ENCODE measurements around the gene EIF3F. TPM values are rescaled to one million over a fixed set of nuclear protein-coding genes. Genes with fewer than 3 reads are reported as not detected.

The EIF3F gene
- total RNA-seq, 2 experiments from 2014 or later: 303 to 309 TPM

- ATAC-seq (no peak), DNase-seq (no peak)
- Mint-ChIP-seq H3K4me1 (ENCODE audit: low read depth) (peaks cover 2% of the 10 kb centered on the region), H3K27me3 (peaks cover 18% of the 10 kb centered on the region), H3K4me3 (no peak overlapping the region), H3K27ac (no peak overlapping the region), H3K9me3 (no peaks in the 10 kb centered on the region), H3K36me3 (ENCODE audit: low read depth) (no peaks in the 10 kb centered on the region)
- ChIA-PET CTCF (interaction anchor here (0.7 to 7.7 kb wide), 30 partner anchors 8 to 142 kb away, joined by 3 to 120 read pairs (median 6); no protein-coding TSS in a partner anchor), POLR2A (interaction anchor here (1.0 kb wide), 1 partner anchor 137 kb away, joined by 3 read pairs; no protein-coding TSS in a partner anchor)
- intact Hi-C loops (cut with micrococcal nuclease): no loop called here
- no peak for TF ChIP-seq CTCF (IDR thresholded peaks at IDR 0.05)
Observed at GRCh38 chr11:8032576-8033304, 45.6 kb downstream of the EIF3F start.

GRCh38 chr11:8033305-8034105, 46.4 kb downstream of the EIF3F start:
- DNase-seq (peak; percentile 61), ATAC-seq (peak; percentile 93)
- H3K4me3 Mint-ChIP-seq: no peak overlapping the region
- intact Hi-C loops (cut with micrococcal nuclease): no loop called here
- peak; percentile 80 for TF ChIP-seq CTCF (IDR thresholded peaks at IDR 0.05)
- no peak overlapping the region for H3K27ac Mint-ChIP-seq
- peaks cover 15% of the 10 kb centered on the region for H3K27me3 Mint-ChIP-seq
- CTCF ChIA-PET: interaction anchor here (0.7 to 7.7 kb wide), 34 partner anchors 9 to 529 kb away, joined by 3 to 120 read pairs (median 5); no protein-coding TSS in a partner anchor
- no peaks in the 10 kb centered on the region for H3K36me3 Mint-ChIP-seq (ENCODE audit: low read depth)
- no peaks in the 10 kb centered on the region for H3K9me3 Mint-ChIP-seq
- POLR2A ChIA-PET: interaction anchor here (1.0 kb wide), 1 partner anchor 136 kb away, joined by 3 read pairs; no protein-coding TSS in a partner anchor
- peaks cover 2% of the 10 kb centered on the region for H3K4me1 Mint-ChIP-seq (ENCODE audit: low read depth)

- no peaks in the 10 kb centered on the region for H3K36me3 Mint-ChIP-seq (ENCODE audit: low read depth)
- TF ChIP-seq CTCF (IDR thresholded peaks at IDR 0.05): no peak
- POLR2A ChIA-PET: no interaction called here
- ATAC-seq (no peak), DNase-seq (no peak)
- peaks cover 2% of the 10 kb centered on the region for H3K4me1 Mint-ChIP-seq (ENCODE audit: low read depth)
- H3K9me3 Mint-ChIP-seq: no peaks in the 10 kb centered on the region
- no peak overlapping the region for H3K4me3 Mint-ChIP-seq
- intact Hi-C loops (cut with micrococcal nuclease): no loop called here
- CTCF ChIA-PET: interaction anchor here (0.7 to 7.7 kb wide), 22 partner anchors 9 to 528 kb away, joined by 3 to 120 read pairs (median 6); no protein-coding TSS in a partner anchor
- H3K27ac Mint-ChIP-seq: no peak overlapping the region
- peaks cover 15% of the 10 kb centered on the region for H3K27me3 Mint-ChIP-seq
Observed at GRCh38 chr11:8034106-8034585, 47.0 kb downstream of the EIF3F start.

- ATAC-seq: no peak
- H3K27ac Mint-ChIP-seq: no peak overlapping the region
- DNase-seq: no peak
- TF ChIP-seq CTCF (IDR thresholded peaks at IDR 0.05): no peak
- H3K27me3 Mint-ChIP-seq: peaks cover 15% of the 10 kb centered on the region
- H3K36me3 Mint-ChIP-seq (ENCODE audit: low read depth): no peaks in the 10 kb centered on the region
- ChIA-PET POLR2A (no interaction called here), CTCF (interaction anchor here (1.3 to 7.7 kb wide), 10 partner anchors 8 to 64 kb away, joined by 3 to 120 read pairs (median 9); no protein-coding TSS in a partner anchor)
- intact Hi-C loops (cut with micrococcal nuclease): loop anchor here (5.0 kb wide), 1 partner anchor 58 kb away; no protein-coding TSS in a partner anchor
- H3K9me3 Mint-ChIP-seq: no peaks in the 10 kb centered on the region
- H3K4me1 Mint-ChIP-seq (ENCODE audit: low read depth): peaks cover 2% of the 10 kb centered on the region
- H3K4me3 Mint-ChIP-seq: no peak overlapping the region
Observed at GRCh38 chr11:8034604-8035190, 47.6 kb downstream of the EIF3F start.
